ENCODE results near the gene LRMDA.

- TF ChIP-seq CTCF (IDR thresholded peaks at IDR 0.05): no peak
- TF ChIP-seq EZH2 (IDR thresholded peaks at IDR 0.05; ENCODE audit: borderline replicate concordance, insufficient read depth, low read depth, low read length, poor library complexity, severe bottlenecking): no peak
Measured at GRCh38 chr10:76291885-76292284, 860.5 kb downstream of the LRMDA start.
